Measurements from ENCODE around the gene ADAT3.

ADAT3 gene

DNA sequence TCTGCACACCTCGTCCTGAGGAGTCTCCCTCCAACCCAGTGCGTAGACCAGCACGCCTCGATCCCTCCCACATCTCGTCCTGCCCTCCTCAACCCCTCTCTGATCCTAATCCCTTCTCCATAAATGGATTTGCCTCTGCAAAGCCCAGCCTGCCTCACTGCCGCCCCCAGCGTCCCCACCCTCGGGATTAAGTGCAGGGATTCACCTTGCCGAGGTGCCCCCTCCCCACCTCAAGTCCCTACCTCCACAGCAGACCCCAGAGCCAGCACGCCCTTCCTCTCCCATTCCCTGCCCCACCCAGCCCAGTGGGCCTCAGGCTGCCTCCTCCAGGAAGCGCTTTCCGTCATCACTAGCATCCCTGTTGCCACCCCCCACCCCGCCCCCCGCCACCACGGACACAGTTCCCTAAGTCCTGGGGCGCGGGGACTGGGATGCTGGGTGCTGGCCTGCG, 45.8 kb upstream of the ADAT3 start:
- DNase-seq (ENCODE audit: low read depth, low spot score), result no peak
- H3K36me3 ChIP-seq (ENCODE audit: insufficient read depth, insufficient read length, low read length), result peaks cover under 1% of the 10 kb centered on the region
- TF ChIP-seq SUZ12 (IDR thresholded peaks at IDR 0.05; ENCODE audit: extremely low read depth, insufficient read depth, insufficient read length), result no peak
- no peak for TF ChIP-seq YY1 (IDR thresholded peaks at IDR 0.05; ENCODE audit: insufficient read depth, insufficient read length)
- no peak for TF ChIP-seq ZNF274 (IDR thresholded peaks at IDR 0.05; ENCODE audit: low read depth, low read length)
- peak overlapping the region; percentile 46 for H3K9ac ChIP-seq (ENCODE audit: insufficient read length, low read depth)
- H3K4me1 ChIP-seq (ENCODE audit: insufficient read depth, insufficient read length), result peaks cover 35% of the 10 kb centered on the region
- H3K4me3 ChIP-seq (ENCODE audit: insufficient read length, low read depth), result no peak overlapping the region
- H3K9me3 ChIP-seq (ENCODE audit: insufficient read depth, low read length), result no peaks in the 10 kb centered on the region
- peaks cover 24% of the 10 kb centered on the region for H3K27me3 ChIP-seq (ENCODE audit: insufficient read depth, insufficient read length)

DNA sequence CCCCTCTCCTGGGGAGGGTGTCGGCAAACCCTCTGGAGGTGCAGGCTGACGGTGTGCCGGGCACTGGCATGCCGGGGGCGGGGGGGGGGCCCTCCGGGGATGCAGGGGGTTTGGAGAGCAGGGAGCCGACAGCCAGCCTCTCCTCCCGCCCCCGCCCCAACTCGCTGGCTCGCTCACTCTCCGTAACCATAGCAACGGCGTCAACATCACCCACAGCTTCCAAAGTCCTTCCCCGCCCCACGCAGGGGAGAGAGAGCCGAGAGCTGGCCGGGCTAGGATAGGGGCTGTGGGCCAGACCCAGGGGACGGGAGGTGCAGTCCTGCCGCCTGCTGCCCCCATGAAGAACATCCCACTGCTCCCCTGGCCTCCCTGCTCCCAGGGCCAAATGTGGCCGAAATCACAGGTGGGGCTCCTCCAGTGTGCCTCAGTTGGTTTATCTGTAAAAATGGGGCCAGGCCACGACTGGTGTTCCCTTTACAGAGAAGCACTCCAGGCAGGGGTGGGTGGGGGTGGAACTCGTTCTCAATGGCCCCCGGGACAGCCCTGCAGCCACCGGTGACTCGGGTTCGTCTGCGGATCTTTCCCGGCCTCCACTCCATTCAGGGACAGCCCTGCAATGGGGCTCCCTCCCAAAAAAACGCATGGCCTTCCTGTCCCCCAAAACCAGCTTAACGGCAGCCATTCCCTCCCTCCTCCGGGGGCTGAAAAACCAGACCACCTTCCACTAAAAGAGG, 45.0 kb upstream of the ADAT3 start:
- peaks cover 3% of the 10 kb centered on the region; the same call in 1 of the 2 replicates for H3K9me3 ChIP-seq (ENCODE audit: insufficient read depth, low read length)
- H3K9ac ChIP-seq (ENCODE audit: insufficient read length, low read depth), result peak overlapping the region; percentile 72
- no peaks in the 10 kb centered on the region for H3K36me3 ChIP-seq (ENCODE audit: insufficient read depth, insufficient read length, low read length)
- H3K4me1 ChIP-seq (ENCODE audit: insufficient read depth, insufficient read length), result peaks cover 33% of the 10 kb centered on the region
- peaks cover 24% of the 10 kb centered on the region for H3K27me3 ChIP-seq (ENCODE audit: insufficient read depth, insufficient read length)
- no peak for TF ChIP-seq SUZ12 (IDR thresholded peaks at IDR 0.05; ENCODE audit: extremely low read depth, insufficient read depth, insufficient read length)
- no peak for TF ChIP-seq ZNF274 (IDR thresholded peaks at IDR 0.05; ENCODE audit: low read depth, low read length)
- TF ChIP-seq YY1 (IDR thresholded peaks at IDR 0.05; ENCODE audit: insufficient read depth, insufficient read length), result no peak
- H3K4me3 ChIP-seq (ENCODE audit: insufficient read length, low read depth), result peak overlapping the region; percentile 84
- DNase-seq (ENCODE audit: low read depth, low spot score), result no peak

- Histone ChIP-seq H3K9ac (ENCODE audit: insufficient read length, low read depth) (peak overlapping the region; percentile 92), H3K4me3 (ENCODE audit: insufficient read length, low read depth) (peak overlapping the region; percentile 84), H3K4me1 (ENCODE audit: insufficient read depth, insufficient read length) (peaks cover 27% of the 10 kb centered on the region), H3K36me3 (ENCODE audit: insufficient read depth, insufficient read length, low read length) (no peaks in the 10 kb centered on the region), H3K27me3 (ENCODE audit: insufficient read depth, insufficient read length) (peaks cover 24% of the 10 kb centered on the region), H3K9me3 (ENCODE audit: insufficient read depth, low read length) (peaks cover 7% of the 10 kb centered on the region; the same call in 1 of the 2 replicates)
- no peak for TF ChIP-seq SUZ12 (IDR thresholded peaks at IDR 0.05; ENCODE audit: extremely low read depth, insufficient read depth, insufficient read length)
- TF ChIP-seq YY1 (IDR thresholded peaks at IDR 0.05; ENCODE audit: insufficient read depth, insufficient read length), result no peak
- TF ChIP-seq ZNF274 (IDR thresholded peaks at IDR 0.05; ENCODE audit: low read depth, low read length), result no peak
- DNase-seq (ENCODE audit: low read depth, low spot score), result no peak
Measured at GRCh38 chr19:1860821-1861598, 44.2 kb upstream of the ADAT3 start.

DNA sequence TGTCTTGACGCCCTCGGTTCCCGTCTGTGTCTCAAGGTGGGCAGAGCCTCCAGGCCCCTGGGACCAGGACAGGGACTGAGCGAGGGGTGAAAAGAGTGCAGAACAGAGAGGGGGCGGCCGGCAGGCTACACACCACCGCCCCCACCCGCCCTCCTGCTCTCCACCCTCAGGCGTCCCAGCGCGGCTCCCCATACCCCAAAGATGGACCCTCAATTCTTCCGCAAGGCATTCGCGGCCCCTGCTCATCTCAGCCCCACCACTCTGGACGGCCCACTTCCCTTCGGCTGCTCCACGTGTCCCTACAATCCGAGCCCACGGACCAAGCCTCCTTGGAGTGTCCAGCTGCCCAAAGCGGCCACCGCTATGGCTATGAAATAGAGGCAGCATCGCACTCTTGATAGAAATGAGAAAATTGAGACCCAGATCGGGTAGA, 43.6 kb upstream of the ADAT3 start:
- Histone ChIP-seq H3K9me3 (ENCODE audit: insufficient read depth, low read length) (peaks cover 7% of the 10 kb centered on the region; the same call in 1 of the 2 replicates), H3K36me3 (ENCODE audit: insufficient read depth, insufficient read length, low read length) (no peaks in the 10 kb centered on the region), H3K4me3 (ENCODE audit: insufficient read length, low read depth) (peak overlapping the region; percentile 84), H3K27me3 (ENCODE audit: insufficient read depth, insufficient read length) (peaks cover 24% of the 10 kb centered on the region), H3K9ac (ENCODE audit: insufficient read length, low read depth) (peak overlapping the region; percentile 92), H3K4me1 (ENCODE audit: insufficient read depth, insufficient read length) (peaks cover 24% of the 10 kb centered on the region)
- no peak for TF ChIP-seq ZNF274 (IDR thresholded peaks at IDR 0.05; ENCODE audit: low read depth, low read length)
- no peak for TF ChIP-seq YY1 (IDR thresholded peaks at IDR 0.05; ENCODE audit: insufficient read depth, insufficient read length)
- no peak for TF ChIP-seq SUZ12 (IDR thresholded peaks at IDR 0.05; ENCODE audit: extremely low read depth, insufficient read depth, insufficient read length)
- DNase-seq (ENCODE audit: low read depth, low spot score), result no peak

DNA sequence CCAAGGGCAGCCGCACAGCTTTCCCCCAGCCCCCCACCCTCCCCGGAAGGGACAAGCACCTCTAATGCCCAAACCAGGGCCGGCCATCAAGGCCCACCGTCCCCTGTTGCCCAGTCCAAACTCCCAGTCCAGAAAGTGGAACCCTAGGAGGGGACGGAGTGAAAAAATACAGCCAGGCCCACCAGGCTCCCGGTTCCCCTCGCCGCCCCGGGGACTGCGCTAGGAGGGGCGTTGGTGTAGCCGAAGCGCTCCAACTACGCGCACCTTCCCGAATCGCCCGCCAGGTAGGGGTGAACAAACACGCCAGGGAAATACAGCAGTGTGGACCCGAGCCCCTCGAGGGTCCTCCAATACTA, 43.2 kb upstream of the ADAT3 start:
- peaks cover 3% of the 10 kb centered on the region for H3K36me3 ChIP-seq (ENCODE audit: insufficient read depth, insufficient read length, low read length)
- DNase-seq (ENCODE audit: low read depth, low spot score), result no peak
- H3K4me1 ChIP-seq (ENCODE audit: insufficient read depth, insufficient read length), result peaks cover 26% of the 10 kb centered on the region
- TF ChIP-seq ZNF274 (IDR thresholded peaks at IDR 0.05; ENCODE audit: low read depth, low read length) (no peak), YY1 (IDR thresholded peaks at IDR 0.05; ENCODE audit: insufficient read depth, insufficient read length) (no peak), SUZ12 (IDR thresholded peaks at IDR 0.05; ENCODE audit: extremely low read depth, insufficient read depth, insufficient read length) (no peak)
- peaks cover 24% of the 10 kb centered on the region for H3K27me3 ChIP-seq (ENCODE audit: insufficient read depth, insufficient read length)
- peaks cover 7% of the 10 kb centered on the region; the same call in 1 of the 2 replicates for H3K9me3 ChIP-seq (ENCODE audit: insufficient read depth, low read length)
- H3K4me3 ChIP-seq (ENCODE audit: insufficient read length, low read depth), result peak overlapping the region; percentile 84
- H3K9ac ChIP-seq (ENCODE audit: insufficient read length, low read depth), result peak overlapping the region; percentile 92

- peaks cover 24% of the 10 kb centered on the region for H3K27me3 ChIP-seq (ENCODE audit: insufficient read depth, insufficient read length)
- H3K4me1 ChIP-seq (ENCODE audit: insufficient read depth, insufficient read length), result peaks cover 22% of the 10 kb centered on the region
- no peak for TF ChIP-seq ZNF274 (IDR thresholded peaks at IDR 0.05; ENCODE audit: low read depth, low read length)
- no peak for TF ChIP-seq YY1 (IDR thresholded peaks at IDR 0.05; ENCODE audit: insufficient read depth, insufficient read length)
- no peak for TF ChIP-seq SUZ12 (IDR thresholded peaks at IDR 0.05; ENCODE audit: extremely low read depth, insufficient read depth, insufficient read length)
- peak overlapping the region; percentile 92 for H3K9ac ChIP-seq (ENCODE audit: insufficient read length, low read depth)
- no peak for DNase-seq (ENCODE audit: low read depth, low spot score)
- peak overlapping the region; percentile 84 for H3K4me3 ChIP-seq (ENCODE audit: insufficient read length, low read depth)
- H3K9me3 ChIP-seq (ENCODE audit: insufficient read depth, low read length), result peaks cover 7% of the 10 kb centered on the region; the same call in 1 of the 2 replicates
- H3K36me3 ChIP-seq (ENCODE audit: insufficient read depth, insufficient read length, low read length), result peaks cover 6% of the 10 kb centered on the region
Measured at GRCh38 chr19:1862424-1863327, 42.5 kb upstream of the ADAT3 start.
